Dedifferentiated amniotic fluid mesenchymal stem cell (primary cell): ENCODE measurements around the gene C14orf93.

Experiments
- DNase-seq: peaks from one replicate; pipeline ENCODE4 v3.0.0-alpha.2; 2016; ENCODE audit errors: extremely low spot score

The C14orf93 gene

GRCh38 chr14:23009939-23010726 is at the start of gene C14orf93:
Gene C14orf93, minus strand, starts transcription at chr14:23010143. Its CDS starts 11,120 bp downstream, at chr14:22999023.
- peak; percentile 42 for DNase-seq

GRCh38 chr14:23058654-23059504 is 48.9 kb upstream of the C14orf93 start:
- DNase-seq: no peak

GRCh38 chr14:23057757-23058653 is 48.1 kb upstream of the C14orf93 start:
- peak; percentile 81 for DNase-seq

- no peak for DNase-seq
Measured at GRCh38 chr14:23056956-23057756, 47.2 kb upstream of the C14orf93 start, which contains the start of gene CDH24. Gene CDH24, minus strand, starts transcription at chr14:23057520. Its CDS starts 1,787 bp downstream, at chr14:23055733.

GRCh38 chr14:23056145-23056955 is 46.4 kb upstream of the C14orf93 start:
- no peak for DNase-seq

GRCh38 chr14:23055621-23056144 is 45.7 kb upstream of the C14orf93 start:
- no peak for DNase-seq

- no peak for DNase-seq
Measured at GRCh38 chr14:23055147-23055550, 45.2 kb upstream of the C14orf93 start.

- no peak for DNase-seq
Measured at GRCh38 chr14:23054000-23054811, 44.3 kb upstream of the C14orf93 start.

GRCh38 chr14:23053426-23053825 is 43.5 kb upstream of the C14orf93 start:
- DNase-seq: no peak

- no peak for DNase-seq
Measured at GRCh38 chr14:23052671-23053070, 42.7 kb upstream of the C14orf93 start.

GRCh38 chr14:23052182-23052623 is 42.3 kb upstream of the C14orf93 start:
- DNase-seq: no peak

- no peak for DNase-seq
Measured at GRCh38 chr14:23051141-23052057, 41.5 kb upstream of the C14orf93 start.

- DNase-seq: no peak
Measured at GRCh38 chr14:23049011-23049410, 39.1 kb upstream of the C14orf93 start.

- DNase-seq: no peak
Measured at GRCh38 chr14:23047751-23048693, 38.1 kb upstream of the C14orf93 start.

- DNase-seq: no peak
Measured at GRCh38 chr14:23047034-23047634, 37.2 kb upstream of the C14orf93 start.
